HEK293 (cell line): ENCODE measurements around the gene CDK5R1.

Experiments used
- CTCF ChIA-PET: fragments of 350-600 bp; formaldehyde crosslinking; extraction: SDS; loops from one replicate; lab custom pipeline; 2021; ENCODE audit warnings: antibody characterized with exemption; lab: Yijun Ruan, JAX
- POLR2A ChIA-PET: fragments of 300-600 bp; formaldehyde crosslinking; extraction: SDS; loops from one replicate; lab custom pipeline; 2020; ENCODE audit warnings: antibody characterized with exemption, inconsistent platforms; lab: Yijun Ruan, JAX
- H3K27ac ChIP-seq: fragments of 200-500 bp; sonication (Bioruptor generic); 2 replicates; pipeline ENCODE4 v1.5.1; 2014; ENCODE audit warnings: low read depth, low read length, control low read depth, inconsistent platforms; ENCODE audit errors: extremely low read depth
- H3K36me3 ChIP-seq, 2 experiments: fragments of 200-500 bp in 1 of 2; sonication (Bioruptor generic) in 1 of 2; 1 replicate in 1 of 2; 2 replicates in 1 of 2; pipeline ENCODE4 v1.5.1; 2014 to 2017; ENCODE audit warnings: inconsistent platforms in 2 of 2, low read length in 2 of 2; ENCODE audit not compliant: control insufficient read depth in 2 of 2, insufficient read depth in 1 of 2
- H3K4me1 ChIP-seq: fragments of 200-500 bp; sonication (Bioruptor generic); 2 replicates; pipeline ENCODE4 v1.5.1; 2014; ENCODE audit warnings: mild to moderate bottlenecking, low read length, inconsistent platforms; ENCODE audit not compliant: control insufficient read depth, insufficient read depth
- H3K4me3 ChIP-seq: 2 replicates; pipeline ENCODE4 v1.5.1; 2011; ENCODE audit warnings: low read depth, mild to moderate bottlenecking, control low read depth, low read length, moderate library complexity
- H3K9me3 ChIP-seq: fragments of 200-500 bp; sonication (Bioruptor generic); 2 replicates; pipeline ENCODE4 v1.5.1; 2014; ENCODE audit warnings: low read depth, low read length, inconsistent platforms; ENCODE audit not compliant: control insufficient read depth, insufficient read depth
- KLF8 ChIP-seq: fragments of 450-650 bp; formaldehyde crosslinking; IDR thresholded peaks from 2 replicates; pipeline ENCODE4 v1.5.1; 2016; ENCODE audit warnings: missing biosample characterization, missing genetic modification characterization
- ZNF133 ChIP-seq: fragments of 450-650 bp; formaldehyde crosslinking; IDR thresholded peaks from 2 replicates; pipeline ENCODE4 v1.5.1; 2016; ENCODE audit warnings: missing biosample characterization, missing genetic modification characterization
- ZNF140 ChIP-seq: fragments of 450-650 bp; formaldehyde crosslinking; IDR thresholded peaks from 2 replicates; pipeline ENCODE4 v1.5.1; 2016; ENCODE audit warnings: missing biosample characterization, missing genetic modification characterization
- ZNF146 ChIP-seq: fragments of 450-650 bp; formaldehyde crosslinking; IDR thresholded peaks from 2 replicates; pipeline ENCODE4 v1.5.1; 2016; ENCODE audit warnings: missing biosample characterization, missing genetic modification characterization
- ZNF169 ChIP-seq: fragments of 450-650 bp; formaldehyde crosslinking; IDR thresholded peaks from 2 replicates; pipeline ENCODE4 v1.5.1; 2016; ENCODE audit warnings: missing biosample characterization, missing genetic modification characterization
- ZNF223 ChIP-seq: fragments of 450-650 bp; formaldehyde crosslinking; IDR thresholded peaks from 2 replicates; pipeline ENCODE4 v1.5.1; 2016; ENCODE audit warnings: missing biosample characterization, missing genetic modification characterization
- ZNF23 ChIP-seq: fragments of 450-650 bp; formaldehyde crosslinking; IDR thresholded peaks from 2 replicates; pipeline ENCODE4 v1.5.1; 2016; ENCODE audit warnings: missing biosample characterization, missing genetic modification characterization, borderline replicate concordance
- ZNF501 ChIP-seq: fragments of 450-650 bp; formaldehyde crosslinking; IDR thresholded peaks from 2 replicates; pipeline ENCODE4 v1.5.1; 2016; ENCODE audit warnings: missing biosample characterization, missing genetic modification characterization
- ZNF530 ChIP-seq: fragments of 450-650 bp; formaldehyde crosslinking; IDR thresholded peaks from 2 replicates; pipeline ENCODE4 v1.5.1; 2016; ENCODE audit warnings: low read depth, missing biosample characterization, missing genetic modification characterization
- ZNF560 ChIP-seq: fragments of 450-650 bp; formaldehyde crosslinking; IDR thresholded peaks from 2 replicates; pipeline ENCODE4 v1.5.1; 2017; ENCODE audit warnings: missing biosample characterization, missing genetic modification characterization, borderline replicate concordance
- ZNF791 ChIP-seq: fragments of 450-650 bp; formaldehyde crosslinking; IDR thresholded peaks from 2 replicates; pipeline ENCODE4 v1.5.1; 2016; ENCODE audit warnings: missing biosample characterization, missing genetic modification characterization
- ZSCAN23 ChIP-seq: fragments of 450-650 bp; formaldehyde crosslinking; IDR thresholded peaks from 2 replicates; pipeline ENCODE4 v1.5.1; 2016; ENCODE audit warnings: missing biosample characterization, missing genetic modification characterization
- TF ChIP-seq, protein P1 (sequence below): fragments of 450-650 bp; formaldehyde crosslinking; IDR thresholded peaks from 2 replicates; pipeline ENCODE4 v1.5.1; 2016; ENCODE audit warnings: missing biosample characterization, missing genetic modification characterization
- TF ChIP-seq, protein P2 (sequence below): fragments of 450-650 bp; formaldehyde crosslinking; IDR thresholded peaks from 2 replicates; pipeline ENCODE4 v1.5.1; 2016; ENCODE audit warnings: missing biosample characterization, missing genetic modification characterization
- TF ChIP-seq, protein P3 (sequence below): fragments of 450-650 bp; formaldehyde crosslinking; IDR thresholded peaks from 2 replicates; pipeline ENCODE4 v1.5.1; 2016; ENCODE audit warnings: missing biosample characterization, missing genetic modification characterization
- TF ChIP-seq, protein P4 (sequence below): fragments of 450-650 bp; IDR thresholded peaks from 2 replicates; pipeline ENCODE4 v1.5.1; 2018; ENCODE audit warnings: missing biosample characterization, missing genetic modification characterization
- TF ChIP-seq, protein P5 (sequence below): fragments of 450-650 bp; formaldehyde crosslinking; IDR thresholded peaks from 2 replicates; pipeline ENCODE4; 2016; ENCODE audit warnings: missing biosample characterization, missing genetic modification characterization
- TF ChIP-seq, protein P6 (sequence below): fragments of 450-650 bp; formaldehyde crosslinking; conservative IDR thresholded peaks from 2 replicates; pipeline ENCODE4 v1.5.1; 2016; ENCODE audit warnings: low read depth, missing biosample characterization, missing genetic modification characterization
- TF ChIP-seq, protein P7 (sequence below): fragments of 450-650 bp; formaldehyde crosslinking; IDR thresholded peaks from 2 replicates; pipeline ENCODE4 v1.5.1; 2016; ENCODE audit warnings: missing biosample characterization, missing genetic modification characterization

Gene CDK5R1

DNA sequence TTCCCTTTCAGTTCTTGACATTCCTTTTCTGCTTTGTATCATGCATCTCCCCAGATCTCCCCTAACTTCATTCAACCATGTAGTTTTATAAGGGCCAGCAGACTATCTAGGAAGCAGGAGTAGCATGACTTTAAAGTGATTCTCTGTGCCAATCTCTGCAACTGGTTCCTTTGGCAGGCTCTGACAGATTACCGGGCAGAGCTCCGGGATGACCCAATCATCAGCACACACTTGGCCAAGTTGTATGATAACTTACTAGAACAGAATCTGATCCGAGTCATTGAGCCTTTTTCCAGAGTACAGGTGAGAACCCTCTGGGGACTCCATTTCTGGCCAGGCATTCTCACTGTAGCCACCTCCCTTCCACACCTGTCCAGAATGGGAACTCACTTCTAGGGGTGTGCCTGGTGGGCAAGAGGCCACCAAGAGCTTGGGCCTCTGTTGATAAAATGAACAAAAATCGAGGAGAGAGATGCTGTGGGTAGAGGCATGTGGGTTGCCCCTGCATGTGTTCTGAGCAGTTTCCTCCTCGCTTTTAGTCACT is 7.6 kb upstream of the CDK5R1 start:
- ChIA-PET CTCF (interaction anchor here (0.6 to 2.6 kb wide), 3 partner anchors 17 to 277 kb away, joined by 3 to 13 read pairs (median 9); no protein-coding TSS in a partner anchor), POLR2A (interaction anchor here (0.6 kb wide), 1 partner anchor 67 kb away, joined by 3 read pairs; no protein-coding TSS in a partner anchor)
- H3K36me3 ChIP-seq, result peaks cover 78 to 88% of the 10 kb centered on the region in 2 experiments
- H3K27ac ChIP-seq, result no peak overlapping the region
- H3K4me1 ChIP-seq, result peaks cover 3% of the 10 kb centered on the region; the same call in 1 of the 2 replicates
- no peak overlapping the region for H3K4me3 ChIP-seq
- no peak for TF ChIP-seq ZNF140 (tag by site-specific recombination)
- no peak for TF ChIP-seq ZNF223 (tag by site-specific recombination)
- TF ChIP-seq, protein P1, sequence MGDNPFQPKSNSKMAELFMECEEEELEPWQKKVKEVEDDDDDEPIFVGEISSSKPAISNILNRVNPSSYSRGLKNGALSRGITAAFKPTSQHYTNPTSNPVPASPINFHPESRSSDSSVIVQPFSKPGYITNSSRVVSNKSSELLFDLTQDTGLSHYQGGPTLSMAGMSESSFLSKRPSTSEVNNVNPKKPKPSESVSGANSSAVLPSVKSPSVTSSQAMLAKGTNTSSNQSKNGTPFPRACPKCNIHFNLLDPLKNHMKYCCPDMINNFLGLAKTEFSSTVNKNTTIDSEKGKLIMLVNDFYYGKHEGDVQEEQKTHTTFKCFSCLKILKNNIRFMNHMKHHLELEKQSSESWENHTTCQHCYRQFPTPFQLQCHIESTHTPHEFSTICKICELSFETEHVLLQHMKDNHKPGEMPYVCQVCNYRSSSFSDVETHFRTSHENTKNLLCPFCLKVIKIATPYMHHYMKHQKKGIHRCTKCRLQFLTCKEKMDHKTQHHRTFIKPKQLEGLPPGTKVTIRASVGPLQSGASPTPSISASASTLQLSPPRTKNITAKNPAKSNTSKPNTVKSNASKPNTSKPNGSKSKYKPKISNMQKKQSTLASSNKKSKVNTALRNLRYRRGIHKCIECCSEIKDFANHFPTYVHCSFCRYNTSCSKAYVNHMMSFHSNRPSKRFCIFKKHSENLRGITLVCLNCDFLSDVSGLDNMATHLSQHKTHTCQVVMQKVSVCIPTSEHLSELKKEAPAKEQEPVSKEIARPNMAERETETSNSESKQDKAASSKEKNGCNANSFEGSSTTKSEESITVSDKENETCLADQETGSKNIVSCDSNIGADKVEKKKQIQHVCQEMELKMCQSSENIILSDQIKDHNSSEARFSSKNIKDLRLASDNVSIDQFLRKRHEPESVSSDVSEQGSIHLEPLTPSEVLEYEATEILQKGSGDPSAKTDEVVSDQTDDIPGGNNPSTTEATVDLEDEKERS (tag by site-specific recombination), result no peak
- TF ChIP-seq, protein P2, sequence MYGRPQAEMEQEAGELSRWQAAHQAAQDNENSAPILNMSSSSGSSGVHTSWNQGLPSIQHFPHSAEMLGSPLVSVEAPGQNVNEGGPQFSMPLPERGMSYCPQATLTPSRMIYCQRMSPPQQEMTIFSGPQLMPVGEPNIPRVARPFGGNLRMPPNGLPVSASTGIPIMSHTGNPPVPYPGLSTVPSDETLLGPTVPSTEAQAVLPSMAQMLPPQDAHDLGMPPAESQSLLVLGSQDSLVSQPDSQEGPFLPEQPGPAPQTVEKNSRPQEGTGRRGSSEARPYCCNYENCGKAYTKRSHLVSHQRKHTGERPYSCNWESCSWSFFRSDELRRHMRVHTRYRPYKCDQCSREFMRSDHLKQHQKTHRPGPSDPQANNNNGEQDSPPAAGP (tag by site-specific recombination), result no peak
- TF ChIP-seq, protein P3, sequence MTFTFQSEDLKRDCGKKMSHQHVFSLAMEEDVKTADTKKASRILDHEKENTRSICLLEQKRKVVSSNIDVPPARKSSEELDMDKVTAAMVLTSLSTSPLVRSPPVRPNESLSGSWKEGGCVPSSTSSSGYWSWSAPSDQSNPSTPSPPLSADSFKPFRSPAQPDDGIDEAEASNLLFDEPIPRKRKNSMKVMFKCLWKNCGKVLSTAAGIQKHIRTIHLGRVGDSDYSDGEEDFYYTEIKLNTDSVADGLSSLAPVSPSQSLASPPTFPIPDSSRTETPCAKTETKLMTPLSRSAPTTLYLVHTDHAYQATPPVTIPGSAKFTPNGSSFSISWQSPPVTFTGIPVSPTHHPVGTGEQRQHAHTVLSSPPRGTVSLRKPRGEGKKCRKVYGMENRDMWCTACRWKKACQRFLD (tag by site-specific recombination), result no peak
- no peak for TF ChIP-seq ZNF146
- TF ChIP-seq ZNF501 (tag by site-specific recombination), result no peak
- TF ChIP-seq ZSCAN23, result no peak
- no peak for TF ChIP-seq KLF8 (tag by site-specific recombination)
- no peak for TF ChIP-seq ZNF133 (tag by site-specific recombination)
- TF ChIP-seq, protein P4, sequence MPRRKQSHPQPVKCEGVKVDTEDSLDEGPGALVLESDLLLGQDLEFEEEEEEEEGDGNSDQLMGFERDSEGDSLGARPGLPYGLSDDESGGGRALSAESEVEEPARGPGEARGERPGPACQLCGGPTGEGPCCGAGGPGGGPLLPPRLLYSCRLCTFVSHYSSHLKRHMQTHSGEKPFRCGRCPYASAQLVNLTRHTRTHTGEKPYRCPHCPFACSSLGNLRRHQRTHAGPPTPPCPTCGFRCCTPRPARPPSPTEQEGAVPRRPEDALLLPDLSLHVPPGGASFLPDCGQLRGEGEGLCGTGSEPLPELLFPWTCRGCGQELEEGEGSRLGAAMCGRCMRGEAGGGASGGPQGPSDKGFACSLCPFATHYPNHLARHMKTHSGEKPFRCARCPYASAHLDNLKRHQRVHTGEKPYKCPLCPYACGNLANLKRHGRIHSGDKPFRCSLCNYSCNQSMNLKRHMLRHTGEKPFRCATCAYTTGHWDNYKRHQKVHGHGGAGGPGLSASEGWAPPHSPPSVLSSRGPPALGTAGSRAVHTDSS, result no peak
- TF ChIP-seq, protein P5, sequence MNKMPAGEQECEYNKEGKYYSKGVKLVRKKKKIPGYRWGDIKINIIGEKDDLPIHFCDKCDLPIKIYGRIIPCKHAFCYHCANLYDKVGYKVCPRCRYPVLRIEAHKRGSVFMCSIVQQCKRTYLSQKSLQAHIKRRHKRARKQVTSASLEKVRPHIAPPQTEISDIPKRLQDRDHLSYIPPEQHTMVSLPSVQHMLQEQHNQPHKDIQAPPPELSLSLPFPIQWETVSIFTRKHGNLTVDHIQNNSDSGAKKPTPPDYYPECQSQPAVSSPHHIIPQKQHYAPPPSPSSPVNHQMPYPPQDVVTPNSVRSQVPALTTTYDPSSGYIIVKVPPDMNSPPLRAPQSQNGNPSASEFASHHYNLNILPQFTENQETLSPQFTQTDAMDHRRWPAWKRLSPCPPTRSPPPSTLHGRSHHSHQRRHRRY, result no peak
- TF ChIP-seq ZNF560 (tag by site-specific recombination), result no peak
- TF ChIP-seq, protein P6, sequence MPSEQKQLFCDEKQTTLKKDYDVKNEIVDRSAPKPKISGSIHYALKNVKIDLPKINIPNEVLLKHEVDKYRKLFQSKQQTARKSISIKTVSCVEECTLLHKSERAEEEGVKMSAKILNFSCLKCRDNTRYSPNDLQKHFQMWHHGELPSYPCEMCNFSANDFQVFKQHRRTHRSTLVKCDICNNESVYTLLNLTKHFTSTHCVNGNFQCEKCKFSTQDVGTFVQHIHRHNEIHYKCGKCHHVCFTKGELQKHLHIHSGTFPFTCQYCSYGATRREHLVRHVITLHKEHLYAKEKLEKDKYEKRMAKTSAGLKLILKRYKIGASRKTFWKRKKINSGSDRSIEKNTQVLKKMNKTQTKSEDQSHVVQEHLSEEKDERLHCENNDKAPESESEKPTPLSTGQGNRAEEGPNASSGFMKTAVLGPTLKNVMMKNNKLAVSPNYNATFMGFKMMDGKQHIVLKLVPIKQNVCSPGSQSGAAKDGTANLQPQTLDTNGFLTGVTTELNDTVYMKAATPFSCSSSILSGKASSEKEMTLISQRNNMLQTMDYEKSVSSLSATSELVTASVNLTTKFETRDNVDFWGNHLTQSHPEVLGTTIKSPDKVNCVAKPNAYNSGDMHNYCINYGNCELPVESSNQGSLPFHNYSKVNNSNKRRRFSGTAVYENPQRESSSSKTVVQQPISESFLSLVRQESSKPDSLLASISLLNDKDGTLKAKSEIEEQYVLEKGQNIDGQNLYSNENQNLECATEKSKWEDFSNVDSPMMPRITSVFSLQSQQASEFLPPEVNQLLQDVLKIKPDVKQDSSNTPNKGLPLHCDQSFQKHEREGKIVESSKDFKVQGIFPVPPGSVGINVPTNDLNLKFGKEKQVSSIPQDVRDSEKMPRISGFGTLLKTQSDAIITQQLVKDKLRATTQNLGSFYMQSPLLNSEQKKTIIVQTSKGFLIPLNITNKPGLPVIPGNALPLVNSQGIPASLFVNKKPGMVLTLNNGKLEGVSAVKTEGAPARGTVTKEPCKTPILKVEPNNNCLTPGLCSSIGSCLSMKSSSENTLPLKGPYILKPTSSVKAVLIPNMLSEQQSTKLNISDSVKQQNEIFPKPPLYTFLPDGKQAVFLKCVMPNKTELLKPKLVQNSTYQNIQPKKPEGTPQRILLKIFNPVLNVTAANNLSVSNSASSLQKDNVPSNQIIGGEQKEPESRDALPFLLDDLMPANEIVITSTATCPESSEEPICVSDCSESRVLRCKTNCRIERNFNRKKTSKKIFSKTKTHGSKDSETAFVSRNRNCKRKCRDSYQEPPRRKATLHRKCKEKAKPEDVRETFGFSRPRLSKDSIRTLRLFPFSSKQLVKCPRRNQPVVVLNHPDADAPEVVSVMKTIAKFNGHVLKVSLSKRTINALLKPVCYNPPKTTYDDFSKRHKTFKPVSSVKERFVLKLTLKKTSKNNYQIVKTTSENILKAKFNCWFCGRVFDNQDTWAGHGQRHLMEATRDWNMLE, result no peak
- no peak for TF ChIP-seq ZNF530
- TF ChIP-seq, protein P7, sequence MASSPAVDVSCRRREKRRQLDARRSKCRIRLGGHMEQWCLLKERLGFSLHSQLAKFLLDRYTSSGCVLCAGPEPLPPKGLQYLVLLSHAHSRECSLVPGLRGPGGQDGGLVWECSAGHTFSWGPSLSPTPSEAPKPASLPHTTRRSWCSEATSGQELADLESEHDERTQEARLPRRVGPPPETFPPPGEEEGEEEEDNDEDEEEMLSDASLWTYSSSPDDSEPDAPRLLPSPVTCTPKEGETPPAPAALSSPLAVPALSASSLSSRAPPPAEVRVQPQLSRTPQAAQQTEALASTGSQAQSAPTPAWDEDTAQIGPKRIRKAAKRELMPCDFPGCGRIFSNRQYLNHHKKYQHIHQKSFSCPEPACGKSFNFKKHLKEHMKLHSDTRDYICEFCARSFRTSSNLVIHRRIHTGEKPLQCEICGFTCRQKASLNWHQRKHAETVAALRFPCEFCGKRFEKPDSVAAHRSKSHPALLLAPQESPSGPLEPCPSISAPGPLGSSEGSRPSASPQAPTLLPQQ (tag by site-specific recombination), result no peak
- TF ChIP-seq ZNF23 (tag by site-specific recombination), result no peak
- no peak for TF ChIP-seq ZNF791 (tag by site-specific recombination)
- TF ChIP-seq ZNF169 (tag by site-specific recombination), result no peak
- H3K9me3 ChIP-seq, result no peaks in the 10 kb centered on the region
